Endothelial cell of umbilical vein (primary cell): ENCODE data around the gene ARV1. TPM values are rescaled to one million over a fixed set of nuclear protein-coding genes. Genes with fewer than 3 reads are reported as not detected.

Source experiments
- BruUV-seq: library from RNA; stranded (reverse); fragments of 400-500 nt; replicated peaks from 2 replicates; lab custom pipeline; 2021; lab: Mats Ljungman, UMichigan
- CTCF ChIA-PET: fragments of 300-600, 350-600 bp; sonication (Branson Sonifier 250); formaldehyde crosslinking; loops from one replicate; lab custom pipeline; 2021; ENCODE audit warnings: antibody characterized with exemption, inconsistent platforms; lab: Charles Lee
- POLR2A ChIA-PET: fragments of 300-600, 350-600 bp; sonication (Branson Sonifier 250); formaldehyde crosslinking; loops from one replicate; lab custom pipeline; 2021; ENCODE audit warnings: antibody characterized with exemption, inconsistent platforms; lab: Charles Lee
- DNase-seq: peaks from one replicate; pipeline ENCODE4 v3.0.0-alpha.2; 2011; ENCODE audit warnings: low read depth, low spot score
- FAIRE-seq: peaks from 2 replicates; lab custom pipeline; 2011; peaks lifted over from hg19 to GRCh38; lab: Jason Lieb, UNC
- H2AFZ ChIP-seq: 2 replicates; pipeline ENCODE4 v1.6.0; 2012; ENCODE audit warnings: low read depth, low read length, control low read depth, inconsistent platforms
- H3K27ac ChIP-seq: 2 replicates; pipeline ENCODE4 v1.5.1; 2011; ENCODE audit warnings: low read depth, mild to moderate bottlenecking, control low read depth, low read length, moderate library complexity; ENCODE audit not compliant: insufficient read depth
- H3K27me3 ChIP-seq, 2 experiments: 2 replicates each; pipeline versions ENCODE4 v1.6.0 to v1.6.1; 2011; ENCODE audit warnings: low read length in 2 of 2, mixed read lengths in 1 of 2; ENCODE audit not compliant: control insufficient read depth in 2 of 2, insufficient read depth in 2 of 2
- H3K36me3 ChIP-seq, 2 experiments: 2 replicates in 1 of 2; 3 replicates in 1 of 2; pipeline ENCODE4 v1.5.1; 2011; ENCODE audit warnings: low read length in 2 of 2, mild to moderate bottlenecking in 1 of 2, moderate library complexity in 1 of 2; ENCODE audit not compliant: control insufficient read depth in 2 of 2, insufficient read depth in 2 of 2; ENCODE audit errors: extremely low read depth in 1 of 2
- H3K4me1 ChIP-seq: 3 replicates; pipeline ENCODE4 v1.5.1; 2011; ENCODE audit warnings: mild to moderate bottlenecking, low read length; ENCODE audit not compliant: control insufficient read depth, insufficient read depth; ENCODE audit errors: extremely low read depth
- H3K4me2 ChIP-seq: 2 replicates; pipeline ENCODE4 v1.6.1; 2011; ENCODE audit warnings: low read length, control low read depth, mixed read lengths; ENCODE audit not compliant: insufficient read depth
- H3K4me3 ChIP-seq, 3 experiments: fragments of 200-600 bp in 1 of 3; sonication (generic), shearing (Covaris generic) in 1 of 3; replicated peaks in 1 of 3; 2 replicates each; pipeline ENCODE4 v1.5.1; 2011 to 2016; ENCODE audit warnings: control low read depth in 3 of 3, low read length in 3 of 3, mild to moderate bottlenecking in 2 of 3, inconsistent platforms in 1 of 3, low read depth in 1 of 3, moderate library complexity in 1 of 3; ENCODE audit not compliant: insufficient read depth in 1 of 3
- H3K79me2 ChIP-seq: 2 replicates; pipeline ENCODE4 v1.6.0; 2012; ENCODE audit warnings: low read length, inconsistent platforms; ENCODE audit not compliant: control insufficient read depth, insufficient read depth
- H3K9ac ChIP-seq: replicated peaks from 2 replicates; pipeline ENCODE3; 2011; ENCODE audit warnings: low read length, control low read depth; ENCODE audit not compliant: insufficient read depth; ENCODE audit errors: extremely low read depth
- H3K9me1 ChIP-seq: replicated peaks from 3 replicates; pipeline ENCODE4 v1.6.0; 2011; ENCODE audit warnings: mild to moderate bottlenecking, low read length; ENCODE audit not compliant: control insufficient read depth, insufficient read depth; ENCODE audit errors: extremely low read depth
- H3K9me3 ChIP-seq: replicated peaks from 2 replicates; pipeline ENCODE4 v1.5.1; 2012; ENCODE audit warnings: low read length, inconsistent platforms; ENCODE audit not compliant: control insufficient read depth, insufficient read depth
- H4K20me1 ChIP-seq: replicated peaks from 2 replicates; pipeline ENCODE3; 2011; ENCODE audit warnings: mild to moderate bottlenecking, low read length; ENCODE audit not compliant: control insufficient read depth, insufficient read depth; ENCODE audit errors: extremely low read depth
- CTCF ChIP-seq, 2 donors: IDR thresholded peaks; 1 replicate in 1 of 2; 2 replicates in 1 of 2; pipeline ENCODE4 v1.5.1; 2011; ENCODE audit warnings: low read length in 2 of 2, mild to moderate bottlenecking in 2 of 2, moderate library complexity in 2 of 2, control low read depth in 1 of 2, inconsistent platforms in 1 of 2, low read depth in 1 of 2; ENCODE audit not compliant: insufficient read depth in 1 of 2; ENCODE audit errors: extremely low read depth in 1 of 2
- EZH2 ChIP-seq: IDR thresholded peaks from 2 replicates; pipeline ENCODE4 v1.6.1; 2012; ENCODE audit warnings: borderline replicate concordance, low read depth, mild to moderate bottlenecking, moderate library complexity, low read length, inconsistent platforms; ENCODE audit not compliant: severe bottlenecking
- FOS ChIP-seq: IDR thresholded peaks from 2 replicates; pipeline ENCODE4 v1.6.1; 2011; ENCODE audit warnings: mild to moderate bottlenecking, low read length, moderate library complexity, borderline replicate concordance; ENCODE audit not compliant: insufficient read depth
- GATA2 ChIP-seq: IDR thresholded peaks from 2 replicates; pipeline ENCODE4 v1.7.0; 2011; ENCODE audit warnings: low read depth, mild to moderate bottlenecking, moderate library complexity, mixed read lengths, low read length; ENCODE audit not compliant: insufficient read length, insufficient read depth
- JUN ChIP-seq: IDR thresholded peaks from 2 replicates; pipeline ENCODE4 v1.6.1; 2011; ENCODE audit warnings: borderline replicate concordance, low read depth; ENCODE audit not compliant: insufficient read length, insufficient read depth
- MAX ChIP-seq: IDR thresholded peaks from 2 replicates; pipeline ENCODE4 v1.6.1; 2011; ENCODE audit not compliant: insufficient read depth, insufficient read length
- MYC ChIP-seq: IDR thresholded peaks from one replicate; pipeline ENCODE4 v1.6.1; 2011; ENCODE audit warnings: mild to moderate bottlenecking, low read depth, low read length
- POLR2A ChIP-seq: IDR thresholded peaks from 2 replicates; pipeline ENCODE4 v1.6.1; 2012; ENCODE audit warnings: low read depth, mild to moderate bottlenecking, control low read depth, low read length
- POLR2AphosphoS5 ChIP-seq: IDR thresholded peaks from 2 replicates; pipeline ENCODE4 v1.6.1; 2012; ENCODE audit warnings: low read depth, mild to moderate bottlenecking, control low read depth, low read length, moderate library complexity; ENCODE audit not compliant: insufficient read depth
- dilution Hi-C: fragments of 300-500 bp; cut with MboI; formaldehyde crosslinking; loops from one replicate; pipeline ENCODE4 v1.15.0; 2019; ENCODE audit warnings: low sequenced_read_pairs; ENCODE audit not compliant: extremely low pct_ligation_motif_present
- intact Hi-C: fragments of 100-400 bp; cut with micrococcal nuclease; formaldehyde crosslinking; loops from one replicate; pipeline ENCODE4 v1.10.0; 2022
- polyA plus RNA-seq, 4 experiments: library from polyadenylated mRNA; depleted of rRNA in 3 of 4; stranded (reverse) in 3 of 4; unstranded in 1 of 4; fragments of >200 nt; gene quantifications; 2 replicates each; pipeline versions ENCODE4 v1.2.1 to v1.2.3, GENCODE V29; 2011 to 2012; ENCODE audit warnings: missing spikeins in 1 of 4
- total RNA-seq: library from RNA; stranded (reverse); gene quantifications from 2 replicates; pipeline ENCODE4 v1.2.3, GENCODE V29; 2021

The ARV1 gene
- total and polyA plus RNA-seq, 2 donors (not counting 3 experiments of a cell fraction or from before 2014, with no cell fraction given), result 10.7 to 14.0 TPM

GRCh38 chr1:231000639-231001038 lies 21.7 kb downstream of the ARV1 start:
- no peak overlapping the region for H3K4me2 ChIP-seq
- TF ChIP-seq FOS (no peak), EZH2 (no peak), MYC (no peak), MAX (no peak), GATA2 (no peak), POLR2A (no peak), POLR2AphosphoS5 (no peak), CTCF (IDR thresholded peaks at IDR 0.05; ENCODE audit: extremely low read depth in 1 of 2, insufficient read depth in 1 of 2, low read depth in 1 of 2, low read length in 2 of 2) (no peak), JUN (no peak)
- no peaks in the 10 kb centered on the region for H3K9me3 ChIP-seq
- no peaks in the 10 kb centered on the region for H3K9me1 ChIP-seq
- ChIA-PET CTCF (no interaction called here), POLR2A (no interaction called here)
- no peaks in the 10 kb centered on the region for H3K79me2 ChIP-seq
- H3K4me3 ChIP-seq, result no peak overlapping the region
- no peaks in the 10 kb centered on the region for H3K27me3 ChIP-seq
- intact Hi-C loops, result no loop called here
- H3K9ac ChIP-seq, result no peak overlapping the region
- DNase-seq, result no peak
- no TSS peak for BruUV-seq
- no peaks in the 10 kb centered on the region for H3K4me1 ChIP-seq
- dilution Hi-C loops, result no loop called here
- no peak for FAIRE-seq
- H3K36me3 ChIP-seq, result peaks cover 6 to 32% of the 10 kb centered on the region in 2 experiments
- H2AFZ ChIP-seq, result no peak overlapping the region
- no peak overlapping the region for H3K27ac ChIP-seq
- no peaks in the 10 kb centered on the region for H4K20me1 ChIP-seq
